GM19351 (cell line): ENCODE data around the gene RIIAD1.
"Not testable (repeated sequence)": the region's sequence is repeated elsewhere in the genome, so short reads cannot be mapped to it uniquely, and the experiment has no call there.

Source experiments
- ATAC-seq: cut with Tn5 transposase; IDR thresholded peaks from one replicate; pipeline ENCODE4 v1.9.1; 2021; ENCODE audit warnings: mild to moderate bottlenecking, moderate library complexity; ENCODE audit not compliant: unreplicated experiment

RIIAD1 gene

DNA sequence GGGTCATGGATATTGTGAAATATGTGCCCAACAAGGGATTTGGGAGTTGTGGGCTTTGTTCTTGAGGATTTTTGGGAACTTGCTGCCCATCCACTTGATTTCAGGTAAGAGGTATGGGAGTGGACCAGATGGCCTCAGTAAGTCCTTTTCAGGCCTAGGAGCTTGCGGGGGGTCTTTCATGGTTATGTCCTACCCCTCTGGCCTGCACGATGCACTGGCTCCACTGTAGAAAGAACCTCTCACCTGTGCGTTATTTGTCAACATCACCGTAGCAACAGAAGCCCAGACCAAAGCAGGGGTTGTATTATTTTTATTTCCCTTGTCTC lies 8.6 kb downstream of the RIIAD1 start:
- no peak for ATAC-seq

DNA sequence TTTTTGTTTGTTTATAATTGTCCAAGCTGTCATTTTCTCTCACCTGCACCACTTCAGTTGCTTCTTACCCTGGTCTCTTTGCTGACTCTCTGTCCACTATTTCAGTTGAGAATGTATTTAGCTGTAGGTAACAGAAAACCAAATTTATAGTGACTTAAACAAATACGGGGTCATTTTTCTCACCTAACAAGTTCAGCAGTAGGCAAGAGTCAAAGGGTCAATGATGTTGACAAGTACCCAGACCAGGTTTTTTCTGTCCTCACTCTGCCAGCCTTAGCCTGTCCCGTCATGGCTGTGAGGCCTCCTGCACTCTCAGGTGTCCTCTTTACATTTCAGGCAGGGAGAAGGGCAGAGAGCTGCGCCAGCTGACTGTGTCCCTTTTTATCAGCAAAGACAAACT lies 11.8 kb downstream of the RIIAD1 start:
- no peak for ATAC-seq

DNA sequence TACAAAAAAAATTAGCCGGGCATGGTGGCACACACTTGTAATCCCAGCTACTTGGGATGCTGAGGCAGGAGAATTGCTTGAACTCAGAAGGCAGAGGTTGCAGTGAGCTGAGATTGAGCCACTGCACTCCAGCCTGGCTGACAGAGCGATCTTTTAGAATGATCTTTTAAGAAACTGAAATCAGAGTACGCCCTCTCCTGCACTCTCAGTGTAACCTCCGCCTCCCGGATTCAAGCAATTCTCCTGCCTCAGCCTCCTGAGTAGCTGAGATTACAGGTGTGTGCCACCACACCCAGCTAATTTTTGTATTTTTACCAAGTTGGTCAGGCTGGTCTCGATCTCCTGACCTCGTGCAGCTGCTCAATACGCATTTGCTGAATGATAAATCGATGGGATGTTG lies 12.7 kb downstream of the RIIAD1 start:
- ATAC-seq: not testable (repeated sequence)

DNA sequence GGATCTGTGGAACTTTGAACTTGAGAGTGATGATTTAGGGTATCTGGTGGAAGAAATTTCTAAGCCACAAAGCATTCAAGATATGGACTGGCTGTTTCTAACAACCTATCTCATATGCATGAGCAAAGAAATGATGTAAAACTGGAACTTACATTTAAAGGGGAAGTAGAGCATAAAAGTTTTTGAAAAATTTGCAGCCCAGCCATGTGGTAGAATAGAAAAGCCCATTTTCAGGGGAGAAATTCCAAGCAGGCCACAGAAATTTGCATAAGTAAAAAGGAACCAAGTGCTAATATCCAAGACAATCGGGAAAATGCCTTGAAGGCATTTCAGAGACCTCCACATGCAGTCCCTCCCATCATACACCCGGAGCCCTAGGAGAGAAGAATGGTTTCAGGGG lies 15.7 kb downstream of the RIIAD1 start:
- no peak for ATAC-seq

DNA sequence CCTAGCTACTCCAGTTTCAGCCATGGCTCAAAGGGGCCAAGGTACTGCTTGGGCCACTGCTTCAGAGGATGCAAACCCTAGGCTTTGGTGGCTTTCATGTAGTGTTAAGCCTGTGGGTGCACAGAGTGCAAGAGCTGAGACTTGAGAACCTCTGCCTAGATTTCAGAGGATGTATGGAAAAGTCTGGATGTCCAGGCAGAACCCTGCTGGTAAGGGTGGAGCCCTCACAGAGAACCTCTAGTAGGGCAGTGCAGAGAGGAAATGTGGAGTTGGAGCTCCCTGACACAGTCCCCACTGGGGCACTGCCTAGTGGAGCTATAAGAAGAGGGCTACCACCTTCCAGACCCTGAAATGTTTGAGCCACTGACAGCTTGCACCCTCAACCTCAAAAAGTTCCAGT lies 16.2 kb downstream of the RIIAD1 start:
- no peak for ATAC-seq

DNA sequence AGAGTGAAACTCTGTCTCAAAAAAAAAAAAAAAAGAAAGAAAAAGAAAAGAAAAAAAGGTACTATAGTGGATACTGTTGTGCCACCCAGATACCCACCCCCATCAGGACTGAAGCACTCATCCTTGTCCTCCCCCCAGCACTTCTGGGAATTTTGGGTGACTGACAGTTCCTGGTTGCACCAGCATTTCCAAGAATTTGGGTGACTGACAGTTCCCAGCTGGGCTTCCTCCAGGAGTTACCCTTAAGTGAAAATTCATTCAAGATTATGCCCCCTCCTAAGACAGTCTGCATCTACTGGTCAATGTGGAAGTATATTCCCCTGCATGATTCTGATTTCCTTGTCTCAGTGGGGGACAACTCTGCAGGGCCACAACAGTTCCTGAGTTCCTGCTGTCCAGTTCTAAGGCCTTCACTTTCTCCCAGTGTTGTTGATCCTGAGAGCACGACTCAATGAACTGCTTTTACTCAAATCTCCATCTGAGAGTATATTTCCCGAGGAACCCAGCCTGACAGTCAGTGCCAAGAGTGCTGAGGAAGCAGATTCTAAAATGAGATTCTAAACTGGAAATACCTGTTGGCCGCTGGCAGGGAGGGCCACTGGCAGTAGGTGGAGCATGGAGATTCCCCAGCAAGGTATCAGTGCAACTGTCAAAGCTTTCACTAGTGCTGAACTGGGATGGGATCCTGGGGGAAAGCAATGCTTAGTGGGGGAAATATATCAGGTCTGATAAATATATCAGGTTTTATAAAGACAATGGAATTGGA lies 18.5 kb downstream of the RIIAD1 start:
- ATAC-seq: no peak

DNA sequence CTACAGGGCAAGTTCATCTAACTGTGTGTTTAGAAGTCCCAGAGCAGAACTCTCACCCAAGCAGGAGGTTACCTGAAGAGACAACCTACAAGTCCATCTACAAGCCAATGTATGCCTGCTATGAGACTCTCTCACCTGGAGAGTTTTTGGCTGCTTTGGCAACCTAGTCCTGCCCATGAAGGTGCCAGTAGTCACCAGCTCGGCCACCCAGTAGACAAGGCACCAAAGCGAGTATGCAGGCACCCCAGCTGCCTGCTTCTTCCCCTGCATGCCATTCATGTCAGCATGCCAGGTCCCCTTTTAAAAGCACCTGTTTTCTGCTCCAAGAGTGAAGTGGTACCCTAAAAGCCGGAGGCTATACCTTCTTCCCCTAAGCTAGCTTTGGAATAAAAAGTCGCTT lies 20.2 kb downstream of the RIIAD1 start:
- no peak for ATAC-seq

DNA sequence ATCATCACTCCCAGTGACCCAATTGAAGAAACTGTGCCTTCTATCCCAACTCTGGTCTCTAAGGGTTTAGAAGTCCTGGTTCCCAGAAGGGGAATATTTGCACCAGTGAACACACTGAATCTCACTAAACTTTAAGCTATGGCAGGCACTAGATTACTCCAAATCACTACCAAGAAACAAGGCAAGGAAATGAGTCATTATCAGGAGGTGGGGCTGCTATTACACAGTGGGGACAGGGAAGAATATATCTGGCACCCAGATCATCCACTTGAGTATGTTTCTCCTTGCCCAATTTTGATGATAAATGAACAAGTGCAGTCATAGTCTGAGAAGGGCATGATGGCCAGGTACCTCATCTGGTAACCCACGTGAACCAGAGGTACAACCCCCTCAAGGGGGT lies 35.0 kb downstream of the RIIAD1 start:
- no peak for ATAC-seq

DNA sequence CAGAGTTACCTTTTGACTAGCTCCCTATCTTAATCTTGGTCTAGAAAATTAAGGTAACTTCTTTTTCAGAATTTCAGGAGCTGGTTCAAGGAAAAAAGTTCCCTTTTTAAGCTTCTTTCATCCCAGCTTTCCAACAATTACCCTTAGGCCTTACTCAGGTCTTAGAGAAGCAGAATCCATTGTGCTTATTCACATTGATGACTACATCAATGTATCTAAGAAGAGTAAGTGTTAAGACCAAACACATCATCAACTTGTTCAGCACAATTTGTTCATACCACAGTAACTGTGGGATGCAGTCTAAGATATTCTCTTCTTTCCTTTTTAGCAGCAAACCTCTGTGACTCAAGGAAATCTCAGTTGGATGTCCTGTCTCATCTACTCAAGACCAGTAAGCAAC lies 37.9 kb downstream of the RIIAD1 start:
- ATAC-seq: no peak

DNA sequence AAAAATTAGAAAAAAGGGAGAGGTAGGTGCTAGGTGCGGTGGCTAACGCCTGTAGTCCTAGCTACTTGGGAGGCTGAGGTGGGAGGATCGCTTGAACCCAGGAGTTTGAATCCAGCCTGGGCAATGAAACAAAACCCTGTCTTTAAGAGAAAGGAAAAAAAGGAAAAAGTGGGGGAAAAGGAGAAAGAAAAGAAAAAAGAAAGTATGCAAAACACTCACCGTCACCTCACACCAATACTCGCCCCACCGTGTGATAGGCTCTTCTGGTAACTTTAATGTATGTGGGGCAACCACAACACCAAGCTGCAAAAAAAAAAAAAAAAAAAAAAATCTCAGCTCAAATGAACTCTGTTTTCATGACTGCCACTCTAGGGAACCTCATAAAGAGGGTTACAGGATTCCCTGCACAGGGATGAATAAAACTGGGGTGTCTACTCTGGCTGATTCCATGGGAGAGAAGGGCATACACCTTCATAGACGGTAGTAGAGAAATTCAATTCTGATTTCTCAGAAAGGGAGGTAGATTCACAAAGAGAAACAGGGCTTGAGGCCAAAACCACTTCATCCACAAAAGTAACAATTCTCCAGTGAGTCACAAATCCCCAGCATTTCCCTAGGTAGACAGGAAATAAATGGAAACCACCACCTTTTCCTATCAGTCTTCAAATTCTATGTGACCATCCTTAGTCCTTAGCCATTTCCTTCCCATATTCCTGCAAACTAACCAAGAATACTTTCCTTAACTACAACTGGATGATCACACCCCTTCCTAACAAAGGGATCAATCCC lies 39.5 kb downstream of the RIIAD1 start:
- no peak for ATAC-seq

DNA sequence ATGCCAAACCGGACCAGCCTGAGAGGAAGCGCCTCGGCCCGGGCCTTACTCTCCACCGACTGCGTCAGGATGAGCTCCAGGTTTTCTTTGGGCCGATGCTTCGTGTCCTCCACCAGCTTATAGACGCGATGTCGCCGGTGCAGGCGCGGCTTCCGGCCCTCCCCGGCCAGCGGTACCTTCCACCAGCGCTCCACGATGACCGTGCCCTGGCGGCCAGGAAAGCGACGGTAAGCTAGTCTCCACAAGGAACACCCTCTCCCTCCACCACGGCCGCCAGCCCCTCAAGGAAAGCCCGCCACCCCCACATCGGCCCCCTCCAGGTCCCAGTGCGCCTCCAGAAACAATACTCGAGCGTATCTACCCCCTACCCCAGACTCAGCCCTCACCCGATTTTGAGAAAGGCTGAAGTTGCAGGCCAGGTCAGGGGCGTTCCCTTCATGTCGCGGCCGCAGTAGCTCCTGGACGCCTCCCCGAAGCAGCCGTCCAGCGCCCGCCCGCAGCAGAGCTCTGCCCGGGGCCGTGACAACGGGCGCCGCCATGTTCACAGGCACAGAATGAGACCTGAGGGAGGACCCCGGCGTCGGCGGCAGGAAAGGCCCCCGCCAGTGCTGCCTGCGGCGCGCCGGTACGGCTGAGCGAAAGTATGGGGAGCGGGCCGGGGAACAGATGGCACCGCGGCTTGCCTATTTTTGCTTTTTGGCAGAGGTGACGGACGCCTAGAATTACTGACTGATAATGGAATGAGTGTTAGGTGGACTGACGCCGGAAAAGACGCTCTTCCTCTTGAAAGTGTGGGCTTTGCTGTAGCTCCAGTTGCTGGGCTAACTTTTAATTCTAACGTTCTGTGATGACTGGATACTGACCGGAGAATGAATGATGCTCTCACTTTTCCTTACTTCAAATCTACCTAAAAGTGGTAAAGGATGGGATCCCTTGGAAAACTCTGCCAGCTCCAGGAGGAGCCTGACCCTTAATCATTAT lies 41.9 kb downstream of the RIIAD1 start, which contains the start of gene MRPL9:
TSS of gene MRPL9 (minus strand) at position 556 of the 981 bp plus-strand sequence. CDS start at position 539, 17 bp downstream.
- ATAC-seq: peak; percentile 96

DNA sequence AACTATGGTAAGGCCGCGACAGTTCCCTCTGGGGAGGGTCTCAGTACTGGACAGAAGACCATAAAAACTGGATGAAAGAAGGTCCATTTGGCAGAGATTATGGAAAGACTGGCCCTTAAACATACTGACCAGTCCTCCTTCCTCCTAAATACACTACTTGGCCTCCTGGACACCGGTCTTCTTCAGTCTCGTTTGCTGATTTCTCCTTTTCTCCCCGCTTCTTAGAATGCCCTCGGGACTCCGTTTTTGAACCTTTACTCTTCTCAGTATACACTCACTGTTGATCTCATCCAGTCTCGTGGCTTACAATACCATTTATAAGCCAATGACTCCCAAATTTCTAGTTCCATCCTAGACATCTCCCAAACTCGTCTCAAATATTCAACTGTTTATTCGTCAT lies 42.7 kb downstream of the RIIAD1 start:
- ATAC-seq: no peak

DNA sequence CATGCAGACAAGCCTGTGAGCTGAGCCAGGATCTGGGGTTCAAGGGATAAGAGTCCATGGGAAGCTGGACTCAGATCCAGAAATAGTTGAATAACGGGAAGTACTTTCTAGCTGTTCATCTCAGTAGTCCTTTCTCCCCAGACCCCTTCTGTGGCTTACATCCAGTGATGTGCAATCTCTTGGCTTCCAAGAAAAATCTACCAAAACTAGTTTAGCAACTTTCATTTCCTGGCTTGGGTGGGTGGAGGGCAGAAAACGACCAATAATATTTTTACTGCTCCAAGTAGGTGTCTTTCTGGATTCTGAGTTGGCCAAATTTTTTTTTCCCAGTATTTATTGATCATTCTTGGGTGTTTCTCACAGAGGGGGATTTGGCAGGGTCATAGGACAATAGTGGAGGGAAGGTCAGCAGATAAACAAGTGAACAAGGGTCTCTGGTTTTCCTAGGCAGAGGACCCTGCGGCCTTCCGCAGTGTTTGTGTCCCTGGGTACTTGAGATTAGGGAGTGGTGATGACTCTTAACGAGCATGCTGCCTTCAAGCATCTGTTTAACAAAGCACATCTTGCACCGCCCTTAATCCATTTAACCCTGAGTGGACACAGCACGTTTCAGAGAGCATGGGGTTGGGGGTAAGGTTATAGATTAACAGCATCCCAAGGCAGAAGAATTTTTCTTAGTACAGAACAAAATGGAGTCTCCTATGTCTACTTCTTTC lies 47.2 kb downstream of the RIIAD1 start:
- not testable (repeated sequence) for ATAC-seq

DNA sequence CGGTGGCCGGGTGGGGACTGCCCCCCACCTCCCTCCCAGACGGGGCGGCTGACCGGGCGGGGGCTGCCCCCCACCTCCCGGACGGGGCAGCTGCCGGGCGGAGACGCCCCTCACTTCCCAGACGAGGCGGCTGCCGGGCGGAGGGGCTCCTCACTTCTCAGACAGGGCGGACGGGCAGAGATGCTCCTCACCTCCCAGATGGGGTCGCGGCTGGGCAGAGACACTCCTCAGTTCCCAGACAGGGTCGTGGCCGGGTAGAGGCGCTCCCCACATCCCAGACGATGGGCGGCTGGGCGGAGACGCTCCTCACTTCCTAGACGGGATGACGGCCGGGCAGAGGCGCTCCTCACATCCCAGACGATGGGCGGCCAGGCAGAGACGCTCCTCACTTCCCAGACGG lies 47.9 kb downstream of the RIIAD1 start:
- not testable (repeated sequence) for ATAC-seq

DNA sequence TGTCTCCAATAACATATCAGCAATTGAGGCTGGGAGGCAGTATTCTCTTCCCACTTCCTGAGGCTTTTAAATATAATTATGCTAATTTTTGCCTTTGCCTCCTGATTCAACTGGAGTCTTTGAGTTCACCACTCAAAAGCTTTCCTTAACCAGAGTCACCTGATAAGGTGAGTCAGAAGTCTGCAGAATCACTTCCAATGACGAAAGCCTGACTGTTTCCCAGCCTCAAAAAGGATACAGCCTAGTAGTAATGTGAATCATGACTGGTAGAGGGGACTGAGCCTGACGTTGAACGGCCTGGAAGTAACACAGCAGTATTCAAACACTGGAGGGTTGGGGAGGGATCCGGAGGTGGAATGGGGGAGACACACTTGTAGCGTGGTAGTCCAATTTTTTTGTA lies 52.4 kb downstream of the RIIAD1 start:
- ATAC-seq: no peak

DNA sequence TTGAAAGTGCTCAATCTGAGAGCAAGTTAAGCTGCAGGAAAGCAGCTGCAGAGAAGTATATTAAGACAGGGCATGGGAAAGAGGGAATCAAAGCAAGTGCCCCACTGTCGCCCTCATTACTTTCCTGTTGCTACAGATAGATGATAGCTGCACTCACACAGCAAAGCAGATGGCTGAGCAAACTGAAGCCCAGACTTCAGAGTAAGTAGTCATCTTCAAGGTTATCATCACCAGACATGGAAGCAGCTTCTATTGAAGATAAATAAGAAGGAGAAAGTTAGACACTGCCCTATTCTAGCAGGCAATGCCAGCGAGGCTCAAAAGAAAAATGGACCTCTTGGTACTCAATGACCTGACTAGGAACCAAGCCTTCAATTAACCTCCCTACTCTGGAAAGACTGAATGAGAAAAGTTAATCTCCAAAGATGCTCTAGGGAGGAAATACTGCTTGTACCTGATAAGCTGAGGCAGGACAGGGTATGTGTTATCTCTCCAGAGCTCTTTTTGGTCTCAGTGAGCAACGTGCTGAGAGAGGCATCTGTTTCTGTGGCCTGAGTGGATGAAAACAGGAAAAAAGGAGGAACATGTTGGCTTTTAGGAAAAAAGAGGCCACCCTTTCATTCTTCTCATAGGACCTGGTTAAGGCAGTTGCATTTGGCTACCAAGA lies 53.1 kb downstream of the RIIAD1 start:
- ATAC-seq: no peak

DNA sequence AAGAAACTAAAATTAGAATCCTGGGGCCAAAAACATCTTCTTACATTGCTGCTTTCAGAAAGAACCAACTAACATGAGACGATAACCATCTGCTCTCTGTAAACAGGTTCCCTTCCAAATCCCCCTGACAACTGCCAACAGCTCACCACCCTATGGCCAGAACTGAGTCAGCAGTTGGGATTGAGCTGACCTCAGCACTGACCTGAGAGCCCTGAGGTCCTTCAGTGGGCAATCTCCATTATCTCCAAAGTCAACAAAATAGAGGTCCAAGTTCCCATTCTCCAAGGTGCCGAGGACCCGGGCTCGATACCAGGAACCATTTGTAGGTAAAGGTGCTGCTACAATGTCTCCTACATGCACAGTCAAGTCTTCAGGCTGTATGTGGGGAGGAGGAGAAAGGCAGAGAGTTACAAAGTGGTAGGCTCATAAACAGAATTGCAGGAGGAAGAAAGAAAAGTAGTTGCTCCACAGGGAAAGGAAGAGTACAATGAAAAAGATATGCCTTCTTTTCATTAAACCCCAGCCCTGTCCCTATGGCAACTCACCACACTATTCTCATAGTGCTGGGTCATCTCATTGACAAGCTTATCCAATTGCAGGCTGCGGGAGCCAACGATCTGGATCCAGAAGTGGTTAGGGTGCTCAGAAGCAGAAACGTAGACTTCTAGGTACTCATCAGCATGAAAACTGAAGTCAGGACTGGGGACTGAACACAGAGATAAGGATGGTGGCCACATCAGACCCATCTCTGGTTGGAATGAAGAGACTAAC lies 54.8 kb downstream of the RIIAD1 start:
- no peak for ATAC-seq

DNA sequence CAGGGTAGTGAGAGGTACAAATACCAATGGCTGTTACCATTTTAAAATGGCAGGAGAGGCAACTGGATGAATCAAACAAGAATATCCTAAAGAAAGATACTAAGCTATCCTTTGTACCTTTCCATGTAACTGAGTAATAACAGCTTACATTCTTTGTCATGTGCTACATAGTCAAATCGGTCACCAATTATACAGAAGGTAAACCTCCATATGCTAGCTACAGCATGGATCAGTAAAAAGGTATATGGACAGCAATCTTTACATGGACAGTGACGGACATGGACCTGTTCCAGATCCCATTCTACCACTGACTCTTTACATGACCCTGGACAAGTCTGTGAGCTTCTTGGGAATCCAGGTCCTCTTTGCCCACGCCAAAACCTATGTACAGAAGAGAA lies 55.3 kb downstream of the RIIAD1 start:
- ATAC-seq: no peak

DNA sequence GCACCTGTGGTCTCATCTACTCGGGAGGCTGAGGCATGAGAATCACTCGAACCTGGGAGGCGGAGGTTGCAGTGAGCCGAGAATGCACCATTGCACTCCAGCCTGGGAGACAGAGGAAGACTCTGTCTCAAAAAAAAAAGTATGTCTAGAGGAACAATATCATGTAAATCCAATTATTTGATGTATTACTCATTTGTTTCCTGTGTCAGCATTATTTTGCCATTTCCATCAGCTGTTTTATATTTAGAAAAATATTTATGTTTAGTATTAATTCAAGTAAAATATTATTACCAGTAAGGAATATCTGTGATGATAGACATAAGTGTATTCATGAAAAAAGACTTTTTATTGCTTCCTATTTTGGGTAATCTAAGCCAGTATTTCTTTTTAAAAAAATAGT lies 56.0 kb downstream of the RIIAD1 start:
- no peak for ATAC-seq
